Smooth muscle cell (in vitro differentiated cells): ENCODE results near the gene PCSK1. TPM values are rescaled to one million over a fixed set of nuclear protein-coding genes. Genes with fewer than 3 reads are reported as not detected.

Experiments used
- DNase-seq: peaks from one replicate; lab custom pipeline; 2025; ENCODE audit not compliant: unreplicated experiment; lab: John Stamatoyannopoulos, UW
- H2AFZ ChIP-seq: fragments of 200-600 bp; sonication (generic); 2 replicates; pipeline ENCODE4 v1.6.0; 2016; ENCODE audit warnings: antibody characterized with exemption, low read depth, mild to moderate bottlenecking
- H3F3A ChIP-seq: fragments of 200-600 bp; sonication (generic); 2 replicates; pipeline ENCODE4 v1.6.0; 2017; ENCODE audit warnings: antibody characterized with exemption, low read depth
- H3K27ac ChIP-seq: fragments of 200-600 bp; sonication (generic); 2 replicates; pipeline ENCODE4 v1.5.1; 2016; ENCODE audit warnings: low read depth, mild to moderate bottlenecking
- H3K27me3 ChIP-seq: fragments of 200-600 bp; sonication (generic); 2 replicates; pipeline ENCODE4 v1.6.1; 2016; ENCODE audit warnings: low read depth, mild to moderate bottlenecking
- H3K36me3 ChIP-seq: fragments of 200-600 bp; sonication (generic); 2 replicates; pipeline ENCODE4 v1.5.1; 2016; ENCODE audit warnings: low read depth
- H3K4me1 ChIP-seq: fragments of 200-600 bp; sonication (generic); 2 replicates; pipeline ENCODE4 v1.5.1; 2016; ENCODE audit warnings: low read depth
- H3K4me2 ChIP-seq: fragments of 200-600 bp; sonication (generic); 2 replicates; pipeline ENCODE4 v1.6.0; 2016; ENCODE audit warnings: mild to moderate bottlenecking
- H3K4me3 ChIP-seq: fragments of 200-600 bp; sonication (generic); 2 replicates; pipeline ENCODE4 v1.5.1; 2016; ENCODE audit warnings: mild to moderate bottlenecking
- H3K79me2 ChIP-seq: fragments of 200-600 bp; sonication (generic); 2 replicates; pipeline ENCODE4 v1.6.0; 2016; ENCODE audit warnings: low read depth, mild to moderate bottlenecking
- H3K9ac ChIP-seq: fragments of 200-600 bp; sonication (generic); 2 replicates; pipeline ENCODE4 v1.6.0; 2016; ENCODE audit warnings: low read depth
- H3K9me3 ChIP-seq: fragments of 200-600 bp; sonication (generic); replicated peaks from 2 replicates; pipeline ENCODE4 v1.5.1; 2016; ENCODE audit warnings: low read depth
- H4K20me1 ChIP-seq: fragments of 200-600 bp; sonication (generic); 2 replicates; pipeline ENCODE4 v1.6.0; 2016; ENCODE audit warnings: low read depth
- WGBS: methylation state at CpG from one replicate; pipeline ENCODE4 v1.1.7; 2016; ENCODE audit warnings: low lambda C conversion rate; 5-methylcytosine and 5-hydroxymethylcytosine counted together
- polyA plus RNA-seq: library from polyadenylated mRNA; unstranded; fragments of >200 nt; fragmentation: Nextera tagmentation; extraction: Ambion mirVana; gene quantifications from 2 replicates; pipeline ENCODE4 v1.2.1, GENCODE V29; 2016
- total RNA-seq: library from RNA; depleted of rRNA; stranded (reverse); fragments of >200 nt; gene quantifications from 2 replicates; pipeline ENCODE4 v1.2.3, GENCODE V29; 2014
- TF ChIP-seq, protein P1 (sequence below): fragments of 200-600 bp; sonication (generic); IDR thresholded peaks from 2 replicates; pipeline ENCODE4 v1.5.1; 2017; ENCODE audit warnings: borderline replicate concordance, mild to moderate bottlenecking, antibody characterized with exemption; ENCODE audit not compliant: insufficient read depth, poor library complexity, severe bottlenecking

Gene PCSK1
- total and polyA plus RNA-seq, 2 experiments from 2014 or later, result 0.32 to 1.1 TPM

DNA sequence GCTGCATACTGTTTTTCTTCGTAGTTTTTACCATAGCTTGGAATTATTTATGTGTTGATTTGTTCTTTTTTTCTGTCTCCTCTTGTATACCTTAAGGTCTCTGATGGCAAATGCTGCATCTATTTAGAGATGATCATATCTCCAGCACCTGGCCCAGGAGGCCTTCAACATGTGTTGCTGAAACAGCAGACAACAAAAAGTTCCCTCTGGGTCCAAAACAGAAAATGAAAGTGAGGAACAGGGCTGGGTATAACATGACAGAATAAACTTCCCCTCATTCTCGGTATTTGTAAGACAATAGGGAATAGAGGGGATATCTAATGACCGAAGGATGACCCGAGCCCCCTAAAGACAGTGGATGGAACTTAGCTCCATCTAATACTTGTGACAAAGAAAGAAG lies 22.7 kb upstream of the PCSK1 start:
- no peak overlapping the region for H2AFZ ChIP-seq
- 80% methylated on average over 4 of the region's 4 CpGs for WGBS
- TF ChIP-seq, protein P1, sequence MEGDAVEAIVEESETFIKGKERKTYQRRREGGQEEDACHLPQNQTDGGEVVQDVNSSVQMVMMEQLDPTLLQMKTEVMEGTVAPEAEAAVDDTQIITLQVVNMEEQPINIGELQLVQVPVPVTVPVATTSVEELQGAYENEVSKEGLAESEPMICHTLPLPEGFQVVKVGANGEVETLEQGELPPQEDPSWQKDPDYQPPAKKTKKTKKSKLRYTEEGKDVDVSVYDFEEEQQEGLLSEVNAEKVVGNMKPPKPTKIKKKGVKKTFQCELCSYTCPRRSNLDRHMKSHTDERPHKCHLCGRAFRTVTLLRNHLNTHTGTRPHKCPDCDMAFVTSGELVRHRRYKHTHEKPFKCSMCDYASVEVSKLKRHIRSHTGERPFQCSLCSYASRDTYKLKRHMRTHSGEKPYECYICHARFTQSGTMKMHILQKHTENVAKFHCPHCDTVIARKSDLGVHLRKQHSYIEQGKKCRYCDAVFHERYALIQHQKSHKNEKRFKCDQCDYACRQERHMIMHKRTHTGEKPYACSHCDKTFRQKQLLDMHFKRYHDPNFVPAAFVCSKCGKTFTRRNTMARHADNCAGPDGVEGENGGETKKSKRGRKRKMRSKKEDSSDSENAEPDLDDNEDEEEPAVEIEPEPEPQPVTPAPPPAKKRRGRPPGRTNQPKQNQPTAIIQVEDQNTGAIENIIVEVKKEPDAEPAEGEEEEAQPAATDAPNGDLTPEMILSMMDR, result no peak

DNA sequence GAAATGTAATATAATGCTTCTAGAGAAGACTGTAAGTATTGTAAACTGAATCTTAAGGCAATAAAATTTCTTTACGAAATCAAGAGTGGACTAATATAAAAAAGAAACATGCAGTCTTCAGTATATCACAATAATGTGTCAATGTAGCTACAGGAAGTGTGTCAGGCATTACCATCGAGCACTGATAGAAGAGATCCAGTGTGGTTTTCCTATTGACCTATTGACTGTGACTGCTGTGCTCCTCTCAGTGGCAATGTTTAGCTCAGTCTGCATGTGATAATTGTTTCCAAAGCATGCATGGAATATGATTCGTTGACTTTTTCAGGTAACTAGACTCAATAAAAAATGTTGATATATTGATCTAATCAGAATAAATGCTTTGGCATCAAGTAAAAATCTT lies 20.3 kb upstream of the PCSK1 start:
- Histone ChIP-seq H3K4me2 (no peak overlapping the region), H3K4me1 (no peaks in the 10 kb centered on the region), H3K27ac (no peak overlapping the region), H3K9ac (no peak overlapping the region), H3K9me3 (no peaks in the 10 kb centered on the region), H3K79me2 (no peaks in the 10 kb centered on the region), H2AFZ (no peak overlapping the region), H3K27me3 (peaks cover 3% of the 10 kb centered on the region), H4K20me1 (no peaks in the 10 kb centered on the region), H3F3A (no peaks in the 10 kb centered on the region), H3K36me3 (no peaks in the 10 kb centered on the region), H3K4me3 (no peak overlapping the region)
- TF ChIP-seq, protein P1, result no peak
- WGBS, result 89% methylated on average over 3 of the region's 3 CpGs
- no peak for DNase-seq

More for the DNA sequence above, 22.7 kb upstream of the PCSK1 start:
- Histone ChIP-seq H3K9me3 (no peaks in the 10 kb centered on the region), H3K9ac (no peak overlapping the region), H4K20me1 (no peaks in the 10 kb centered on the region), H3K4me3 (no peak overlapping the region), H3K4me2 (no peak overlapping the region), H3K27me3 (peaks cover 3% of the 10 kb centered on the region), H3K4me1 (no peaks in the 10 kb centered on the region), H3K36me3 (no peaks in the 10 kb centered on the region), H3K79me2 (no peaks in the 10 kb centered on the region), H3F3A (no peaks in the 10 kb centered on the region), H3K27ac (no peak overlapping the region)
- no peak for DNase-seq

DNA sequence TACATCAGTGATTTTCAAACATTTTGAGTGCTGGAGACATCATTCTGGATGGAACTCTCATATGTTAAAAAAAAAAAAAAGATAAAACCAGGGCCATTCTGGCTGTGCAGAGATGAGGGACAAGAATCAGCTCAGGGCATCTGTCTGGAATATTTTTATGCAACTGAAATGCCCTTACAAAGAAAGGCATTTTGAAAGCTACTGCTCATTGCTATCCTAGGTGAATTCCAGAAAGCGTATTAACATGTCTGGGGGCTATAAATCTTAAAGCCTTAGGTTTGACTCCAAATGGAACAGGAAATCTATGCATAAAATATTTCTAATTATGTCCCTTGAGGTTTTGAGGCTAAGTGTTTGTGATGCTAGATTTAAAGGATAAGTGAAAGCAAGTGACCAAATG lies 14.9 kb upstream of the PCSK1 start:
- Histone ChIP-seq H3K27ac (no peak overlapping the region), H3K79me2 (no peaks in the 10 kb centered on the region), H4K20me1 (no peaks in the 10 kb centered on the region), H3K9ac (no peak overlapping the region), H3K36me3 (no peaks in the 10 kb centered on the region), H3K27me3 (peaks cover 8% of the 10 kb centered on the region), H3K4me2 (no peak overlapping the region), H2AFZ (no peak overlapping the region), H3K4me1 (no peaks in the 10 kb centered on the region), H3K4me3 (no peak overlapping the region), H3K9me3 (no peaks in the 10 kb centered on the region), H3F3A (no peaks in the 10 kb centered on the region)
- TF ChIP-seq, protein P1, result no peak
- 80% methylated on average over 1 of the region's 1 CpG for WGBS
- DNase-seq, result no peak

DNA sequence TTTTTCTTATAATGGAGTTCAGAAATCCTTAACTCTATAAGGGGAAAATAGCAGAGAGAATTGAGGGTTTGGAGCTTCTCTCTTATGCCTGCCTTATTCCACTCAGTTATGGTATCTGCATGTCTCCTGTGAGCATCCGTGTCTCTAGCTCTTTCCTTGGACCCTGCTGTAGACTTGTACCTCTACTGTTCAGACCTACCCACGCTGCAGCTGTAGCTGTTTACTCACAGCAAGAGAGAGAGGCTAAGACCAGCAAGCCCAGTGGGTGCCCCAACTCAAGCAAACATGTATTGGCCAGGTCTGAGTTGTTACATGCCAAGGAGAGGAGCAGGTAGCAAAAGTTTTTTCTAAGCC lies 7.1 kb upstream of the PCSK1 start:
- WGBS, result 81% methylated on average over 2 of the region's 2 CpGs
- no peaks in the 10 kb centered on the region for H3K9me3 ChIP-seq
- no peaks in the 10 kb centered on the region for H3K4me1 ChIP-seq
- H4K20me1 ChIP-seq, result no peaks in the 10 kb centered on the region
- no peak overlapping the region for H3K9ac ChIP-seq
- H2AFZ ChIP-seq, result no peak overlapping the region
- H3F3A ChIP-seq, result no peaks in the 10 kb centered on the region
- no peaks in the 10 kb centered on the region for H3K36me3 ChIP-seq
- no peak overlapping the region for H3K4me3 ChIP-seq
- no peaks in the 10 kb centered on the region for H3K79me2 ChIP-seq
- no peak overlapping the region for H3K4me2 ChIP-seq
- TF ChIP-seq, protein P1, result no peak
- peaks cover 11% of the 10 kb centered on the region for H3K27me3 ChIP-seq
- H3K27ac ChIP-seq, result no peak overlapping the region
- DNase-seq, result no peak
